H1 (cell line): Measurements from ENCODE around the gene NRXN3.

Experiments used
- BRCA1 ChIP-seq: IDR thresholded peaks from 2 replicates; pipeline ENCODE4 v1.6.1; 2012; ENCODE audit warnings: low read depth, low read length, improper control_type of control experiment
- CBX5 ChIP-seq: fragments of 300-800, 300-1000 bp; sonication (generic); IDR thresholded peaks from 2 replicates; pipeline ENCODE4 v1.7.1; 2016; ENCODE audit warnings: antibody characterized with exemption, low read length, low read depth
- CHD2 ChIP-seq: IDR thresholded peaks from 2 replicates; pipeline ENCODE4 v1.6.1; 2012; ENCODE audit warnings: low read length, improper control_type of control experiment
- EZH2 ChIP-seq: fragments of 200-600 bp; sonication (generic); IDR thresholded peaks from 2 replicates; pipeline ENCODE4 v1.7.1; 2012; ENCODE audit warnings: low read depth, mild to moderate bottlenecking, moderate library complexity, low read length, inconsistent platforms; ENCODE audit not compliant: severe bottlenecking
- RNF2 ChIP-seq: fragments of 200-900, 300-1000 bp; sonication (generic); IDR thresholded peaks from 2 replicates; pipeline ENCODE4 v1.7.1; 2016; ENCODE audit warnings: borderline replicate concordance, low read depth, mild to moderate bottlenecking, antibody characterized with exemption, low read length; ENCODE audit not compliant: poor library complexity, severe bottlenecking; ENCODE audit errors: missing control alignments
- SUZ12 ChIP-seq: fragments of 200-600 bp; sonication (generic); IDR thresholded peaks from 2 replicates; pipeline ENCODE4 v1.6.1; 2012; ENCODE audit warnings: mild to moderate bottlenecking, inconsistent platforms, low read length, moderate library complexity, mixed read lengths
- TAF7 ChIP-seq: optimal IDR thresholded peaks from 2 replicates; pipeline ENCODE3; 2011; ENCODE audit warnings: low read depth, mild to moderate bottlenecking, inconsistent platforms, low read length, moderate library complexity, borderline replicate concordance
- ZNF274 ChIP-seq: IDR thresholded peaks from 2 replicates; pipeline ENCODE4 v1.7.0; 2012; ENCODE audit warnings: low read length, borderline replicate concordance; ENCODE audit errors: extremely low read depth
- TF ChIP-seq, protein P1 (sequence below), 3 experiments: IDR thresholded peaks; 1 replicate in 2 of 3; 2 replicates in 1 of 3; pipeline versions ENCODE4 v1.5.1 to v1.6.1; 2011; ENCODE audit warnings: low read length in 3 of 3, mild to moderate bottlenecking in 3 of 3, inconsistent platforms in 2 of 3, low read depth in 1 of 3, moderate library complexity in 1 of 3; ENCODE audit not compliant: insufficient read depth in 1 of 3; ENCODE audit errors: control extremely low read depth in 1 of 3

DNA sequence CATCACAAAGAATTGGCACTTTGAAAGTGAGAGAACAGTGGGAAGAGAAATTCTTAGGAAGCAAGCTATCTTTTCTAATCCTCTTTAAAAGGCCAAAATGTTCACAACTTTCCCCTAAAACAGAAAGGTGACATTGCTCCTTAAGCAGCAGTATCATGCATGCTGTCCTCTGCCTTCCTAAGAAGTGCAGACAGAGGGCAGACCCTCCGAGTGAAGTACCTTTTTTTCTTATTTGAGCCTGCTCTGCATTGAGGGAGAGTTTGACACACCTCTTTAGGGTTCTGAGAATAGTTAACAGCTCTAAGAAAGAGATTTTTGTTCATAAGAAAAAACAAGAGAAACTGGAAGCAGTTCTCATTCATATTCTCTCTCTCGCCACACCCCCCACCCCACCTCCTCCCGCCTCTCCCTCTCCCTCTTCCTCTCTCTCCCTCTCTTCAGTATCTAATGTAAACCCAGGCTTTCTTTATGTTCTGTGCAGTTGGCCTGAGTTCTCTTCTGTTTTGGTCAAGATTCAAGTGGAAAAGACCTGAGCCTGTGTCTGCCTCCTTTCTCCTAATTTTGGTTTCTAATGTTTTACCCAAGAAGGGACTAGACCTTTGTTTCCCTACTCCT, 1332.1 kb downstream of the NRXN3 start:
- no peak for TF ChIP-seq BRCA1
- TF ChIP-seq EZH2 = no peak
- no peak for TF ChIP-seq TAF7
- TF ChIP-seq RNF2 = no peak
- TF ChIP-seq CHD2 = no peak
- TF ChIP-seq CBX5 = no peak
- TF ChIP-seq ZNF274 = no peak
- TF ChIP-seq, protein P1, sequence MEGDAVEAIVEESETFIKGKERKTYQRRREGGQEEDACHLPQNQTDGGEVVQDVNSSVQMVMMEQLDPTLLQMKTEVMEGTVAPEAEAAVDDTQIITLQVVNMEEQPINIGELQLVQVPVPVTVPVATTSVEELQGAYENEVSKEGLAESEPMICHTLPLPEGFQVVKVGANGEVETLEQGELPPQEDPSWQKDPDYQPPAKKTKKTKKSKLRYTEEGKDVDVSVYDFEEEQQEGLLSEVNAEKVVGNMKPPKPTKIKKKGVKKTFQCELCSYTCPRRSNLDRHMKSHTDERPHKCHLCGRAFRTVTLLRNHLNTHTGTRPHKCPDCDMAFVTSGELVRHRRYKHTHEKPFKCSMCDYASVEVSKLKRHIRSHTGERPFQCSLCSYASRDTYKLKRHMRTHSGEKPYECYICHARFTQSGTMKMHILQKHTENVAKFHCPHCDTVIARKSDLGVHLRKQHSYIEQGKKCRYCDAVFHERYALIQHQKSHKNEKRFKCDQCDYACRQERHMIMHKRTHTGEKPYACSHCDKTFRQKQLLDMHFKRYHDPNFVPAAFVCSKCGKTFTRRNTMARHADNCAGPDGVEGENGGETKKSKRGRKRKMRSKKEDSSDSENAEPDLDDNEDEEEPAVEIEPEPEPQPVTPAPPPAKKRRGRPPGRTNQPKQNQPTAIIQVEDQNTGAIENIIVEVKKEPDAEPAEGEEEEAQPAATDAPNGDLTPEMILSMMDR (IDR thresholded peaks at IDR 0.05; ENCODE audit: control extremely low read depth in 1 of 3, insufficient read depth in 1 of 3, low read depth in 1 of 3, low read length in 3 of 3) = peak in 1 of 3 experiments; percentile 32; a peak in 1 of 4 replicates
- TF ChIP-seq SUZ12 = no peak
